Spleen (tissue), 7 donors: ENCODE data around the gene ERMARD.

Source experiments
- POLR2A ChIP-seq, 3 donors: fragments of 450-650 bp; IDR thresholded peaks; one replicate each; pipeline ENCODE4 v1.5.1; 2017; ENCODE audit warnings: antibody characterized with exemption in 3 of 3, mild to moderate bottlenecking in 1 of 3
- TF ChIP-seq, protein P1 (sequence below), 11 experiments: fragments of 200-600 bp in 7 of 11; fragments of 450-650 bp in 4 of 11; sonication (generic) in 4 of 11; IDR thresholded peaks in 8 of 11; conservative IDR thresholded peaks in 3 of 11; 1 replicate in 7 of 11; 2 replicates in 4 of 11; pipeline versions ENCODE4 v1.4.0 to v1.8.0; 2016 to 2021; ENCODE audit warnings: antibody characterized with exemption in 11 of 11, inconsistent platforms in 4 of 11, mild to moderate bottlenecking in 1 of 11
- donor health status: DM: no; HTN: no; CAD: no; lungs with moderate emphysema.
- donor health status: DM: no; HTN: no; CAD: no.
- donor health status: DM: no; HTN: no; CAD: no.

DNA sequence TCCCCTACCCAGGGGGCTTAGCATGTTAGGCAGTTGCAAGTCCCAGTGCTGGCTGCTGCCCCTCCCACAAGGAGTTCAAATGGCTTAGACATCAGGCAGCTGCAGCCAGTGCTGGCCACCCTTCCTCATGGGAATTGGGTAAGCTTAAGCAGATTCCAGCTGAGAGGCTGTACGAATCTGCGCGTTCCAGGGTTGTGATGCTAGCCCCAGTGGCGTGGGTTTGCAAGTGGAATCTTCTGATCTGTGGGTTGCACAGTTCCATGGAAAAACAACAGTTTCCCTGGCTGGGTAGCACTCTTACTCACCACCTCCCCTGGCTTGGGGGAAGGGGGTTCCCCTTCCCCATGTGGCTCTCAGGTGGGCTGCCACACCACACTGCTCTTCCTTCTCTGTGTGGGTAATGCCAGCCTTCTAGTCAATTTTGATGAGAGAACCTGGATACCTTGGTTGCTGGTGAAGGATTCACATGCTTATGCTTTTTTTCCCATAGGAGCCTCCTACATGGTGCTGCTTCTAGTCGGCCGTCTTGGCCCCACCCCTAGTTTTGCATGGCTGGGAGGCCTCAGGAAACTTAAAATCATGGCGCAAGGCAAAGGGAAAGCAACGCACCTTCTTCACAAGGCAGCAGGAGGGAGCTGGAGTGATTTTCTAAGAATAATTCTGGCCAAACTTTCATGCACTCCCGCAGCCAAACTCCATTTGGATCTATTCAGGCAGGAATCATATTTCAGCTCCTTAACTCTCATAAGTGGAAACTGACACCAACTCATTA is 13.0 kb upstream of the ERMARD start:
- TF ChIP-seq POLR2A (IDR thresholded peaks at IDR 0.05) = no peak
- TF ChIP-seq, protein P1, sequence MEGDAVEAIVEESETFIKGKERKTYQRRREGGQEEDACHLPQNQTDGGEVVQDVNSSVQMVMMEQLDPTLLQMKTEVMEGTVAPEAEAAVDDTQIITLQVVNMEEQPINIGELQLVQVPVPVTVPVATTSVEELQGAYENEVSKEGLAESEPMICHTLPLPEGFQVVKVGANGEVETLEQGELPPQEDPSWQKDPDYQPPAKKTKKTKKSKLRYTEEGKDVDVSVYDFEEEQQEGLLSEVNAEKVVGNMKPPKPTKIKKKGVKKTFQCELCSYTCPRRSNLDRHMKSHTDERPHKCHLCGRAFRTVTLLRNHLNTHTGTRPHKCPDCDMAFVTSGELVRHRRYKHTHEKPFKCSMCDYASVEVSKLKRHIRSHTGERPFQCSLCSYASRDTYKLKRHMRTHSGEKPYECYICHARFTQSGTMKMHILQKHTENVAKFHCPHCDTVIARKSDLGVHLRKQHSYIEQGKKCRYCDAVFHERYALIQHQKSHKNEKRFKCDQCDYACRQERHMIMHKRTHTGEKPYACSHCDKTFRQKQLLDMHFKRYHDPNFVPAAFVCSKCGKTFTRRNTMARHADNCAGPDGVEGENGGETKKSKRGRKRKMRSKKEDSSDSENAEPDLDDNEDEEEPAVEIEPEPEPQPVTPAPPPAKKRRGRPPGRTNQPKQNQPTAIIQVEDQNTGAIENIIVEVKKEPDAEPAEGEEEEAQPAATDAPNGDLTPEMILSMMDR (IDR thresholded peaks at IDR 0.05 in 8 of 11, conservative IDR thresholded peaks at IDR 0.05 in 3 of 11) = no peak
